GM12891 (cell line): ENCODE results near the gene FMNL3.

Source experiments
- POLR2A ChIP-seq: IDR thresholded peaks from 2 replicates; pipeline ENCODE4 v1.6.1; 2011; ENCODE audit warnings: low read depth, low read length, control low read depth
- POLR2AphosphoS5 ChIP-seq: IDR thresholded peaks from 2 replicates; pipeline ENCODE4 v1.6.1; 2011; ENCODE audit warnings: low read depth, low read length, control low read depth
- POU2F2 ChIP-seq: IDR thresholded peaks from 2 replicates; pipeline ENCODE4 v1.6.1; 2011; ENCODE audit warnings: low read depth, mild to moderate bottlenecking, control low read depth, low read length, moderate library complexity
- SPI1 ChIP-seq: IDR thresholded peaks from 2 replicates; pipeline ENCODE4 v1.6.1; 2011; ENCODE audit warnings: low read depth, low read length, control low read depth
- TAF1 ChIP-seq: IDR thresholded peaks from 2 replicates; pipeline ENCODE4 v1.6.1; 2011; ENCODE audit warnings: low read depth, low read length, control low read depth

DNA sequence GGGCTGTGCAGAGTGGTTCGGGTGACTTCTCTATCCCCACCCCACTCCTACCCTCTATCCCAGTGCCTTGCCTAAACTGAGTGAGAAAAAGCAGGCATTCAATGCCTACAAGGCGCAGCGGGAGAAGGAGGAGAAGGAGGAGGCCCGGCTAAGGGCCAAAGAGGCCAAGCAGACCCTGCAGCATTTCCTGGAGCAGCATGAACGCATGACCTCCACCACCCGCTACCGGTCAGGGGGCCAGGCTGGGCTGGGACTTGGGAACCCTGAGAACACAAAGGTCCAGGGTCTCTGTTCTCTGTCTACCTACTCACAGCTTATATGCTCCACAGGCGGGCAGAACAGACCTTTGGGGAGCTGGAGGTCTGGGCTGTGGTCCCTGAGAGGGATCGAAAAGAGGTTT is 72.2 kb downstream of the FMNL3 start:
- TF ChIP-seq POLR2A (no peak), SPI1 (no peak), POLR2AphosphoS5 (no peak), TAF1 (no peak), POU2F2 (no peak)
